BJ (cell line): ENCODE data around the gene WDR54. TPM values are rescaled to one million over a fixed set of nuclear protein-coding genes. Genes with fewer than 3 reads are reported as not detected.

ENCODE experiments used
- CTCF ChIA-PET: fragments of 350-600 bp; formaldehyde crosslinking; extraction: SDS; loops from one replicate; lab custom pipeline; 2021; ENCODE audit warnings: antibody characterized with exemption, inconsistent platforms; lab: Yijun Ruan, JAX
- POLR2A ChIA-PET: fragments of 300-600 bp; sonication (Branson Sonifier 250); formaldehyde crosslinking; extraction: SDS; loops from one replicate; lab custom pipeline; 2021; ENCODE audit warnings: antibody characterized with exemption; lab: Charles Lee
- DNase-seq: peaks from one replicate; pipeline ENCODE4 v3.0.0-alpha.2; 2011; ENCODE audit warnings: low read depth
- H3K27me3 ChIP-seq: 2 replicates; pipeline ENCODE4 v1.6.0; 2011; ENCODE audit warnings: low read length; ENCODE audit not compliant: control insufficient read depth, insufficient read depth
- H3K36me3 ChIP-seq: 2 replicates; pipeline ENCODE4 v1.5.1; 2011; ENCODE audit warnings: low read length; ENCODE audit not compliant: control insufficient read depth, insufficient read depth
- H3K4me3 ChIP-seq: 2 replicates; pipeline ENCODE4 v1.5.1; 2011; ENCODE audit warnings: low read depth, mild to moderate bottlenecking, control low read depth, low read length
- polyA plus RNA-seq: library from polyadenylated mRNA; depleted of rRNA; stranded (reverse); fragments of >200 nt; gene quantifications from 2 replicates; pipeline ENCODE4 v1.2.3, GENCODE V29; 2011
- TF ChIP-seq, protein P1 (sequence below): IDR thresholded peaks from 2 replicates; pipeline ENCODE4 v1.5.1; 2011; ENCODE audit warnings: low read depth, mild to moderate bottlenecking, control low read depth, inconsistent platforms, low read length, moderate library complexity; ENCODE audit not compliant: insufficient read depth

Gene WDR54
- polyA plus RNA-seq, 1 experiment = 42.9 TPM

DNA sequence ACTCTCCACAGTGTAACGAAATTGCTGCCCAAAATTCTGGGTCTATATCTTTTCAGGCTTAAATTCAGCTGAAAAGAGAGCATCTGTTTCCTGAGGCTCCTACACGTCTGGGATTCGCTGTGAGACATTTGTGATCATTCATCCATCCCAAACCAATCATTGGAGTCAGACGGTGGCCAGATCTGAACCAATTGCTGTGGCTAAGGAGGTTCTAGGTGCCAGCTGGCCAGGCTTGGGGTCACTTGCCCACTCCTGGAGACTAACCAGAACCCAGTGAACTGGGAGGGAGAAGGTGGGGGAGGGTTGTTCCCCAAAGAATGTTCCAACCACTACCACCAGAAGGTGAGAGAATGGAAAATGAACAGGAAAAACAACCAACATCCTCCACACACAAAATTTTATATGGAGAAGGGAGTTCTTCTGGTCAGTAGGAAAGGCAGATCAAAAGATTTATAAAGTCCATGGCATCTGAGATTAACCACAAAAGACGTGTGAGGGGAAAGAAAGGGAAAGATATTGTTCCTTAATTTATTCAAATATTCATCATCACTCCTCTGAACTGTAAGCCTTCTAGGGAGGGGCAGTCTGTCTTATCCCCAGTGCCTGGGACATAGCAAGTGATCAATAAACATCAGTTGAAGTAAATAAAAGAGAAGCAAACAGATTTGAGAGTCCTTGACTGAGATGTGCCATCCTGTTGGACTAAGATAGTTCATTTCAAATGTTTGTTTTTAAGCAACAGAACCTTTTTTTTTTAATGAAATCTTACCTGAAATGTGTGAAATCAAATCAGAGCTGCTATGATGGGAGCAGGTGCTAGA is 23.2 kb downstream of the WDR54 start:
- TF ChIP-seq, protein P1, sequence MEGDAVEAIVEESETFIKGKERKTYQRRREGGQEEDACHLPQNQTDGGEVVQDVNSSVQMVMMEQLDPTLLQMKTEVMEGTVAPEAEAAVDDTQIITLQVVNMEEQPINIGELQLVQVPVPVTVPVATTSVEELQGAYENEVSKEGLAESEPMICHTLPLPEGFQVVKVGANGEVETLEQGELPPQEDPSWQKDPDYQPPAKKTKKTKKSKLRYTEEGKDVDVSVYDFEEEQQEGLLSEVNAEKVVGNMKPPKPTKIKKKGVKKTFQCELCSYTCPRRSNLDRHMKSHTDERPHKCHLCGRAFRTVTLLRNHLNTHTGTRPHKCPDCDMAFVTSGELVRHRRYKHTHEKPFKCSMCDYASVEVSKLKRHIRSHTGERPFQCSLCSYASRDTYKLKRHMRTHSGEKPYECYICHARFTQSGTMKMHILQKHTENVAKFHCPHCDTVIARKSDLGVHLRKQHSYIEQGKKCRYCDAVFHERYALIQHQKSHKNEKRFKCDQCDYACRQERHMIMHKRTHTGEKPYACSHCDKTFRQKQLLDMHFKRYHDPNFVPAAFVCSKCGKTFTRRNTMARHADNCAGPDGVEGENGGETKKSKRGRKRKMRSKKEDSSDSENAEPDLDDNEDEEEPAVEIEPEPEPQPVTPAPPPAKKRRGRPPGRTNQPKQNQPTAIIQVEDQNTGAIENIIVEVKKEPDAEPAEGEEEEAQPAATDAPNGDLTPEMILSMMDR = no peak
- H3K36me3 ChIP-seq = no peaks in the 10 kb centered on the region
- CTCF ChIA-PET = interaction anchor here (1.4 kb wide), 1 partner anchor 53 kb away, joined by 4 read pairs; no protein-coding TSS in a partner anchor
- DNase-seq = no peak
- POLR2A ChIA-PET = no interaction called here
- H3K4me3 ChIP-seq = no peak overlapping the region
- peaks cover 10% of the 10 kb centered on the region for H3K27me3 ChIP-seq

- Histone ChIP-seq H3K27me3 (peaks cover 4% of the 10 kb centered on the region), H3K4me3 (no peak overlapping the region), H3K36me3 (no peaks in the 10 kb centered on the region)
- TF ChIP-seq, protein P1 = no peak
- CTCF ChIA-PET = interaction anchor here (1.5 kb wide), 1 partner anchor 36 kb away, joined by 3 read pairs; the partner anchor contains the start of genes CCDC142 and TTC31
- POLR2A ChIA-PET = no interaction called here
- DNase-seq = no peak
These were observed 25.9 kb downstream of the WDR54 start for GRCh38 chr2:74447230-74447999.

GRCh38 chr2:74448771-74449170 is 27.2 kb downstream of the WDR54 start:
- Histone ChIP-seq H3K27me3 (peaks cover 4% of the 10 kb centered on the region), H3K4me3 (no peak overlapping the region), H3K36me3 (no peaks in the 10 kb centered on the region)
- DNase-seq = no peak
- TF ChIP-seq, protein P1 = no peak
- ChIA-PET POLR2A (no interaction called here), CTCF (no interaction called here)

GRCh38 chr2:74450570-74451190 is 29.1 kb downstream of the WDR54 start:
- TF ChIP-seq, protein P1 = no peak
- POLR2A ChIA-PET = no interaction called here
- no peak for DNase-seq
- CTCF ChIA-PET = no interaction called here
- Histone ChIP-seq H3K4me3 (no peak overlapping the region), H3K36me3 (no peaks in the 10 kb centered on the region), H3K27me3 (no peaks in the 10 kb centered on the region)
